Suppressor macrophage treated with lipopolysaccharide for 1 hour (primary cell): Measurements from ENCODE around the gene COBL.

Experiments used
- DNase-seq, 3 donors: peaks; one replicate each; pipeline ENCODE4 v3.0.0-alpha.2; 2020 to 2022

COBL gene

DNA sequence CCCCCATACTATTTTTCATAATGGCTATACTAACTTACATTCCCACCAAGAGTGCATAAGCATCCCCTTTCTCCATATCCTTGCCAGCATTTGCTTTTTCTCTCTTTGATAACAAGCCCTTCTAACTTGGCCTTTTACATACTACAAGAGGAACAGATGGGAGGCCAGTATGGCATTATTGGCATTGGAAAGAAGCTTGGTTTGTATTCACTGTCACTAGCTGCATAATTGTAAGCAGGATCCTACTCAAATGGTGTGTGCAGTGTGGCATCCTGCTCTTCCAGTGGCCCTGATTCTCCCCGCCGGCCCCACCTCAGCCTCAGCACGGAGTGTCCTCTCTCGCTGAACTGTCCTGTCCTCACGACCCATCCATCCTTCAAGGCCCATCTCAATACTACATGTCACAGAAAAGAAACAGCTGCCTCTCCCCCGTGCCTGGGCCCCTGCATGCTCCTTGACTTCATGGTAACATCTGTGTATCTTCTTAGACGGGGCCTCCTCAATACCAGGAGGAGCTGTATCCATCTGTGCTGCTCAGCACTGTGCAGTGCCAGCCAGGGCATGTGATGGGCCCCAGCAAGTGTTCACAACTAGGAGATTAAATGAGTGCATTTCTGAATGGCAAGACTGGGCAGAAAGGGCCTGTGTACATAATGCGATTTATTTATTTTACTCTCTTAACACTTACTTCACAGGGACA is 205.2 kb downstream of the COBL start:
- DNase-seq = no peak

DNA sequence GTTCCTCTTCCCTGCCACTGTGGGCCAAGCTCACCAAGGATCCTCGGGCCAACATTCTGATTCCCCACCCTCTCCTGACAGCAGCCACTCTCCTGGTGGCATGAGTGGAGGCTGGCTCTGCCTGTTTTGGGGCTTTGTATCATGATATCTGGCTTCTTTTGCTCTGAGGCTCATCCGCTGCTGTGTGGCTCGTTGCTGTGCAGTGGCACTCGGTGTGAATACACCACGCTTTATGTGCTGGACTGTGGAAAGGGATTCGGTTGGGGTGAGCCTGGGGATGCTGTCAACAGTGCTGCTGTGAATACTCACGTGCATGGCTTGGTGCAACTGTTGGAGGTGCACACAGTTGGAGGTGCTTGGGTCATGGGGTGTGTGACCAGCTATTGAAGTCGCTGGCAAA is 208.5 kb downstream of the COBL start:
- no peak for DNase-seq

DNA sequence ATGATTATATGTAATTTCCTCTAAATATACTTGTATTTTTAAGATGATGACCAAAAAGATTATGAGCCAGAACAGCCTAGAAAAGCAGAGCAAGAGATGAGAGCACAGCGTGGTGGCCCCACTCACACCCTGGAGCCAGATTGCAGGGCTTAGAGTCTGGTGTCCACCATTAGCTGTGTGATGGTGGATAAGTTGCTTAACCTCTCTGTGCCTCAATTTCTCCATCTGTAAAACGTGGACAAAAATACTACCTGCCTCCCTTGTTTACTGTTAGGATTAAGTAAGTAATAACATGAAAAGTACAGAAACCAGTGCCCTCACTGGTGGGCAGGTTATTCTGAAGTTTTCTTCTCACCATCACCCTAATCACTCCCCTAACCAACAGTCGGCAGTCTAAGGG is 212.3 kb downstream of the COBL start:
- DNase-seq = no peak

DNA sequence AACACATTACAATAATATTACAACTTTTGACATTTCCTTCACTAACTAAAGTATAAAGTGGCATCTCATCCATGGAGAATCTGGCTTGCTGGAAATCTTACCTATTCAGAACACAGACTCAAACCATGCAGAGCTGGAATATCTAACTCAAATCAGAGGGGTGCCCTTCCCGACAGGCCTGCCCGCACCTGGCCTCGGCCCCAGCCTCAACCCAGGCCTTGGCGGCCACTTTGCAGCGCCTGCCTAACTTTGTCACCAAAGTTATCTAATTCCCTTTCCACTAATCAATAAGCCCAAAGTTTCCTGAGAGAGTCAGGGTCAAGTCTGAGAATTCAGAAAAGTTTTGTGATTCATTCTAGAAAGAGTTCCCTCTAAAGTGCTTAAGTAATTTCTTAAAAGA is 212.9 kb downstream of the COBL start:
- no peak for DNase-seq

DNA sequence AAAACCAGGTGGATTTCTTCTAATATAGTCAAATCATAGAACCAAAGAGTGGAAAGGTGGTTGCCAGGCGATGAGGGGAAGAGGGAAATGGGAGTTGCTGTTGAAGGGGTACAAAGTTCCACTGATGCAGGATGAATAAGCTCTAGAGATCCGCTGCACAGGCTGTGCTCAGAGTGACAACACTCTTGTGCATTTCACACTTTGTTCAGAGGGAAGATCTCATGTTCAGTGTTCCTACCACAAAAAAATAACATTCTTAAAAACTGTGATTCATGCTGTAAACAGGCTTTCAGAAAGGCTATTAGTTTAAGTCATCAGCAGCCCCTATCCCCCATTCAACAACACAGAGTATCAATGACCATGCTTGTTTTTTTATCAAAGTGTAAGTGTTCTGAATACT is 213.8 kb downstream of the COBL start:
- no peak for DNase-seq

DNA sequence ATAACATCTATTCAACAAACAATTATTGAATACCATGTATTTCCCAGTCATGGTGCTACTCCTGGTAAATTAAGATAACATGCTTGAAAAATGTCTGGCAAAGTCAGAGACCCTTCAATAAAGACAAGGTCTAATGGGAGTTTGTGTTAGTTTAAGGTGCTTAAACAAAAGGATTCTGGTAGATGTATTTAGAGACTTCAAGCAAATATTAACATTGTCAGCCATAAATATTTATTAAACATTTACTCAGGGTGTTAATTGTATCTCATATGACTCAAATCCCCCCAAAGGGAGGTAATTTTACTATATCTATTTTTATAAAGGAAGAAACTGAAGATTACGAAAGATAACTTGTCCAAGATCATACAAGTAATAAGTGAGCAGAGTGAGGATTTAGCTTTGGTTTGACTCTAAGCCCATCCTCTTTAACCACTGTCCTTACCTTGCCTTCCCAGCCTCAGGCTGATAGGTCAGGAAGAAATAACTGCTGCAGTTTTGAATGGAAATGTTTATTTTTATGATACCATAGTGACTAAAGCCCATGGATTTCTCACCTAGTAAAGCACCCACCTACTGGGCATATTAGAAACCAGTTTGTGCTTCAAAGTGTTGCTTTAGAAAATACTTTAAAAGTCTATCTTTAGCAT is 215.4 kb downstream of the COBL start:
- DNase-seq = no peak

DNA sequence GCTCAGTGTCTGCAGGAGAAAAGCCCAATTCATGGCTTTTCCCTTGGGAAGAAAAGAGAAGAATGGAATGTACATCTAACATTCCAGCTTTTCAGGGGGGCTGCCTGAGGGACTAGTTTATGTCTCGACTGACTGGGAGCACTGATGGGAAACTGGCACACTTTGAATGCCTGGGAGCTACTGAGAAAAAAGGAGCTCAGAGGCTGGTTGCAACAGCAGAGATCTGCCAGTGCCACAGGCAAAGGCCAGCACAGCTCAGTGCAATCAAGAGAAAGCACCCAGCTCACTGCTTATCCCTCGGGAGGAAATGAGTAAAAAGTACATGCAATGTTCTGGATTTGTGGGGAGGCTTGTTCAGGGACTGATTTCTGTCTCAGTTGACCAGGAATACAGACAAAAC is 226.2 kb downstream of the COBL start:
- DNase-seq = no peak

DNA sequence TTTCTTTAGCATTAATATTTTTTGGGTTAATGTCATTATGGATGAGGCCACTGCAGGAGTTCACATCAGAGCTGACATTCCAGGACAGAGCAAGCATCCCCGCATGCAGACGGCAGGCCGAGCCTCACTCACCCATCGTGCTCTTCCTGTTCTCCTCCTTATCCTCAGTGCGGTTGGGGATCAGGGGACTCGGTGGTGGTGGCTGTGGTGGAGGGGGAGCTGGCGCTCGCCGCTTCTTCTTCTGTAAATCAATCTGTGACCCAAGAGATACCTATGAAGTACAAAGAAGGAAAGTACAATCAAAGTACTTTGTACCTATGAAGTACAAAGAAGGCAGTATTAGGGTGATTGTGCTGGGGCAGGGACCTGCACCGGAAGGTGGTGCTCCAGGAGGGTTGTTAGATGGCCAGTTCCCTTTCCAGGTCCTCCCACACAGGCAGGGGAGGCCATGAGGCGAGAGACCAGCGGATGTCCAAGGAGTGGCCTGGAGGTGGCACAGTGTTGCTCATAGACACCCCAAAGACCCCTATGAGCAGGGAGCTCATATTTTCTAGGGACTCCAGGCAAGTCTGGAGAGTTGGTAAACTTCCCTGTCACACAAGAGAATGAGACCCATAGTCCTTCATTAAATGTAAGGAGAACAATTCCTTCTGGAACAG is 231.4 kb downstream of the COBL start:
- no peak for DNase-seq

DNA sequence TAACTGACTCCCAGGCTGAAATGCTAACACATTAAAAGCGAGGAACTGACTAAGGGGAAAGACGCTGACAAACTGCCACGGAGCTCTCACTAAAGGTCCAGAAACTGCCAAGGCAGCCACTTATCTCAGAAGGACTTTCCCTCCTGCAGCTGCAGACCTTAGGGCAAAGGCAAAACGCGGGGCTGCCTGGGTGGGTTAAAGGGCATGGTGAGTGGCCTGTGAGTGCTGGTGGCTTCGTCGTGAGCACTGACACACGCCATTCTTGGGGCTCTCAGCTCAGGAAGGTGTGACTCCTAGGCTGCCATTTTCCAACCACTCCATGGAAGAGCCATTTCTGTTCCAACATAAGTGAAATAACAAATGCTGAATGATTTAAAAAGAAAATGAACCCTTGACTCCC is 232.5 kb downstream of the COBL start:
- DNase-seq = no peak

DNA sequence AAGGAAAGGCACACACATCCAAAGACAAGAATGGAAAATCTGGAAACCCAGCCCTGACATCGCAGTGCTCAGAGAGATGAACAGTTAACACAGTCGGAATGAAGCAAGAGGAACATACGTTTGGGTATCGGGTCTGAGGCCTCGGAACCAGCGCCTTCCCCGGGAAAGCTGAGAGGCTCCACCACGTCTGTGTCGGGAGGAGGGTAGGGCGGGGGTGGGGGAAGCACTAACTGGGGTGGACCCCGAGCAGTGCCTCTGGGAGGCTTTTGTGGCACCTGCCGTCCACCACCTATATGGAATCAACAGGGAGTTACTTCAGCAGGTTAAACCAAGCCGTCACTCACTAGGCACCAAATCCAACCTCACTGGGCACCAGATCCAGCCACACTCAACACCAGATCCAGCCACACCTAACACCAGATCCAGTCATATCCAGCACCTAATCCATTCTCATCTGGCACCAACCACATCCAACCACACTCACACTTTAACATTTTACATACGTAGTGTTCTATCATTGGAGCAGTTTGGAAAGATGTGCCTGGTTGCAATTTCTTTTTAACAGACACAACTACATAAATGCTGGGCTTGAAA is 233.6 kb downstream of the COBL start:
- no peak for DNase-seq

DNA sequence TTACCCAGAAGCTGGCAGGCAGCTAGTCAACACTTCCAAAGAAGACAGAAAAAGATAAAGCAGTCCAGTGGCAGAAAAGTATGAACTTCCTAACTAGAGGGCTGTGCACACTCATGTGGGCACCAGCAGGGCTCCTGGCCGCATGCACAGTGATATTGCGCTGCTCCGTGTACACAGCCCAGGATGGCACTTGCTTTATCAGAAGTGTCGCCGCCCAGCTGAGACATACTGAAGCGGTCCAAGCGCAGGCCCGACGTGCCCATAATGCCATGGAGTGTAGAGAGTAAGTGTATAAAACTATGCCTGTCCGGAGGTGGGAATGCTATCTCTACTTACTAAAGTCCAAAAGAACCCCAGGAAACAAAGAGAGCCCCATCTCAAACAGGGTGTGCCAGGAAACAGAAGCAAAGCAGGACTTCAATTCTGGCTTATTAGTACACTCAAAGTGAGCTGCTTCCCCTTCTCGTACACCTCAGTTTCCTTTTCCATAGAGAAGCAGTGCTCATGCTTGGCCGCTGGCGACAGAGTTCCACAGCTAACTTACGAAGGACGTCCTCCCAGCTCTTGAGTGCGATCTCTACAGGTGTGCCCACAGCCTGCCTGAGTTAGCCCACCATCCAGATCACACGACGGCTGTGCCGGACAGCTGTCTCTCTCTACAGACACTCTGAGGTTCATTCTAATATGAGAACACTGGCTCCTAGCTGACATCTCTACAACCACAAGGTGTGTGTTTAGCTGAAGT is 234.3 kb downstream of the COBL start:
- no peak for DNase-seq

DNA sequence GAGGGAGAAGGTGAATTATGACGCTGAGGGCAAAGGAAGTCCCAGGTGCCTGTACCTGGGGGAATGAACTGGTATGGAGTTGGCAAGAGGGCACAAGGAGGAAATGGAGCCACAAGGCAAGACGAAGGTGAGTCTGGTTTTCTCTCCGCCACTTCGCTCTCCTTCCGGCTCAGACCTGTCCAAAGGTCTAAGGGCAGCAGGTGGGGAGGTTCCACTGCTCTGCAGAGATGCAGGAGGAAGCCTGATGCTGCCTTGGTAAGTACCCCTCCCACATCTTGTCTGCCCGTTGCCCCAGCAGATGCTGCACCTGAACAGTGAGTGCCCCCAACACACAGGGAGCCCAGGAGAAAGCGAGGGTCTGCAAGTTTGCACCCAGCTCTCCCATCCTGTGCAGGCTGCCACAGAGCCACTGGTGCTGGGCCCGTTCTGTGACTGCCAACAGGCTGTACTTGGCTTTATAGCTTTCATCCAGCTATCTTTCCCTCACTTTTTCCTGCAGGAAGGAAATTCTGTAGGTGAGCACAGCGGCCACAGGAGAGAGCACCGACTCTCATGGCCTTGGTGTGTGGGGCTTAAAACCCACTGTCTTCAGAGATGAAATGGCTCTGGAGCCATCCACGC is 235.2 kb downstream of the COBL start:
- DNase-seq = no peak

DNA sequence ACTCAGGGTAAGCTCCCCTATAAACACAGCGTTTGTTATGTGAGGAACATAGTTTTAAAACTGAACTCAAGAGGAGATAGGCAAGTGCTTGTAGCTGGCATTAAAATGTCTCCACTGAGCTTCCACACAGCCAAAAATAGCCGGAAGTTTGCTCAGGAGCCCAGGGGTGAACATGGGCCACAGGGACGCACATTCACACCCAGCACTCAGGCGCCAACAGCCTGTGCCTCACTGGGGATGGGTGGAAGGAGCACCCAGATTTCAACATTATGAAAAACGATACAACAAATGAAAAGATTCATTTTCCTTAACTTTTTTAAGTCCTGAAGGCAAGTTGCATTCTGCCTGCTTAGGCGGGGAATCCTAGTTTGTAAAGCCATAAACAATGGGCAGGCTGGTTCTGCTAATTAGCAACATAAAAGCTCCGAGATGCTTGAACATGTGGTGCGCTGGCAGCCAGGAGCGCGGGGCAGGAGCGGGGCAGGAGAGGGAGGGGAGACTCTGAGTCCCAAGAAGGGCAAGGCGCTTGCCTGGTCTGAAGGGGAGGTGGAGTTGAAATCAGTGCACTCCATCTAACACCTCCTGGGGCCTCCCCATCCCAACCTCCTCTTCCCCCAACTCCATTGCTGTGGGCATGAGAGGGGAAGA is 235.9 kb downstream of the COBL start:
- DNase-seq = no peak

DNA sequence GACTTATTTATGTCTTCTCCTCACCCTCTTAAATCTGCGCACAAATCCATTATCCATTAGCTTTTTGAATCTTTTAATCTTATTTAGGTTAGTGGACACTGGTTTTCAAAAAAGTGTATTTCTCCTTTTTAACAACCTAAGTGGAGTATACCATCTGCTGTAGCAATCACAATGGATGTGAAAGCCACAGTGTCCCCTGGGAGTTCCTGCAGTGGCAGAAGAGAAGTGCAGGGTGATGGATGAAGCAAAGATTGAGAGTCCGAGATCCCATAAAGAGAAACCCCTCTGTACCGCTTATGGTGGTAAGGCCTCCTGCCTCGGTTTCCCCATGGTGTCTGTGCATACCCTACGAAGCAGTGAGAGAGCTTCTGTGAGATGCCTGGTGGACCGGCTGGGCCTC is 236.4 kb downstream of the COBL start:
- no peak for DNase-seq

DNA sequence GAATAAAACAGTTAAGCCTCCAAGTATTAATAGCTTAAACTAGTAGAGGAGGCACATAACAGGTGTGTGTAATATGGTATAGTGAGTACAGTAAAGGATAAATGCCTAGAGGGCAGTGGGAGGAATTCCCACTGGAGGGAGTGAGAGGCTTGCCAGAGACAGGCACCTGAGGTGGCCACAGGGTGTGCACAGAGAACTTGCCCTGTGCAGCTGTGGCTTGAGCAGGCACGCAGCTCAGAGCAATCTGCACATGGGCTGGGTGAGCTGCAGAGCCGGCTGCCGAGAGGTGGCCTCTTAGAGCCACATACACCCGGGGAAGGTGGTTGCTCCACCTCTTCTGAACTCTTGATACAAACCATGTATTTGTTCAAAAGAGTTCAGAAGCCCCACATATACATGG is 237.1 kb downstream of the COBL start:
- no peak for DNase-seq

DNA sequence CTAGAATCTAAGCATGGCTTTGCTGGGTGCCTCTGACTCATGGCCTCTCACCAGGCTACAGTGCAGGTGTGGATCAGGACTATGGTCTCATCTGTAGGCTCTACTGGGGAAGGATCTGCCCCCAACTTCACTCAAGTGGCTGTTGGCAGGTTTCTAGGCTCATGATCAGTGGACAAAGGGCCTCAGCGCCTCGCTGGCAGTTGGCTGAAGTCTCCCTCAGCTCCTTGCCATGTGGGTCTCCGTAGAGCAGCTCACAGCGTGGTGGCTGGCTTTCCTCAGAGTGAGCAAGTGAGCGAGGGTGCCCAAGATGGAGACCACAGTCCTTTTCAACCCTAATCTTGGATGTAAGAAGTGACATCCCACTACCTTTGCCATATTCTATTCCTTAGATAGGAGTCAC is 238.0 kb downstream of the COBL start:
- DNase-seq = peak in 1 of 3 donors; percentile 13

DNA sequence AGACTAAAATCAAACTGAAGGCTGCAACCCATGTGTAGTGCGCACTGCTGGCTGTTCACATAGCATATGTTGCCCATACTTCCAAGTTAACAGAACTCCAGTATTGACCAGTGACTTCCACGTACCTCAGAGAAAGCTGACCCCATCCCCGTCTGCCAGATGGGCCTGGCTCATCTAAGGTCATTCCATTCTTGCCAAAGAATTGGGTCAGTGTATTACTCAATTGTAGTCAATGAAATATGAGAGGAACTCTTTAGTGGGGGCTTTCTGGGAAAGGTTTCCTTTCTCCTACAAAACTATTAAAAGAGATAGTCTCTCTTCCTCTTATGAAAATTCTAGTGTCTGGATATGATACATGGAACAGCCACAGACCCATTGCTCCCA is 238.6 kb downstream of the COBL start:
- peak; percentile 74 to 88 (median 77) for DNase-seq

DNA sequence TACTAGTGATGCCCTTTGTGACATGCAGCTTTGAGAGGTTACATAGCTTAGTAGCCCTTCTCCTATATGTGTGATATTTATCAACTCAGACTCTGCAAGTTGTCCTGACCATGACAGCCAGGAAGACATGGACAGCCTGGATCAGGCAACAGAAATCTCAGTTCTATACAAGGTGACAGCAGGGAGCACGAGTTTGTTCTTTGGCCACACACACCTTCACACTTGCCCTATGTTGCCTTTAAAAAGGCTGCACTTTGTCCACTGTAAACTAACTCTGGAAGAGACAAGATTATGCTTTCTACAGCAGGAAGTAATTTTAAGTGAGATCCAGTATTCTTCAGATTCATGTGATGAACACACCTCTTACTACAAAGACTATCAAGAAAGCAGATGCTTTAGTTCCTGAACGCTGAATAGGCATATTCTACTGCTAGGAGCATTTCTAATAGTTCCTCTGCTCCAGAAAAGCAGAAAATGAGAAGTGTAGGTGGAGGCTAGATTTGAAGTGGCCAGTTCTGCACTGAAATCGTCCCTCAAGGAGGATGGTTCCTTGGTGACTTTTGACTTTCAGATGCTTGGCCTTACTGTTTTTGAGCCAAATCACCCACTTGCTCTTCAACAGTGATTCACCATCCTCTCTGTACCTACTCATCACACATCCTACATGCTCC is 239.2 kb downstream of the COBL start:
- peak in 2 of 3 donors; percentile 35 to 55 for DNase-seq

DNA sequence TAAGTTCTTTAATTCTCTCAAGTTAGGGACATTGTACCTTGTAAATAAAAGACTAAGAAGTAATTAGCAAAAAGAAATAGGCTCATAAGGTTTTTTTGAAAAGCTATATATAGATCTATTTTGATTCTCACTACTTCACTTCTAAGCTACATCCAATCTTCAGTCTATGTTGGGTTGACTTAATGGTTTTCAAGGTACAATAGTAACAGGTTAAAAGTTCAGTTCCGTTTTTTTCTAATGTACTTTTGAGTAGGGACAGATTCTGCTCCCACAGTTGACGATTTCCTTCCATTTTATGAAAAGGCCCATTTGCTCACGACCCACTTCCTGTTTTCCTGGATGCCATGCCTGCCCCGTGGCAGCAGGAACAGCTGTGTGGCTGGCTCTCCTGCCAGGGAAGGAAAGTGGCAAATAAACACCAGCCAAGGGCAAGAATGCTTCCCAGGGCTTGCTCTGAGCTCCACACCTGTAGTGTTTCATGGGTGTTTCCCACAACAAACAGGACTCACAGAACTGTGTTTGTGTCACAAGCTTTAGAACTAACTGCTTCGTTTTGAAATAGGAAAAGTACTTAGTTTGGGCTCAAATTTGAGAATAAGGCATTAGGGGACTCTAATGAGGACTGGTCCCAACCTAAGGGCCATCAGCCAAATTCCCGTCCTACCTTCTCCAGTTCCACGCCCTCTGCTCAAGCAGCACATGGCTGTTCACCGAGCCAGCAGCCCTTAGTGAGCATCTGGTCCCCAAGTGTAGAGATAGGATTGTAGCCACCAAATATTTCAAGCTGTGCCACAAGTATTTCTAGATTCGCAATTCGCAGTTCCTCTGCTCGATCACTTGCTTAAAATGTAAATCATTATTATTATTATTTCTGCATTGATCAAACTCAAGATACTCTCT is 240.7 kb downstream of the COBL start:
- DNase-seq = peak; percentile 14 to 30 (median 26)

DNA sequence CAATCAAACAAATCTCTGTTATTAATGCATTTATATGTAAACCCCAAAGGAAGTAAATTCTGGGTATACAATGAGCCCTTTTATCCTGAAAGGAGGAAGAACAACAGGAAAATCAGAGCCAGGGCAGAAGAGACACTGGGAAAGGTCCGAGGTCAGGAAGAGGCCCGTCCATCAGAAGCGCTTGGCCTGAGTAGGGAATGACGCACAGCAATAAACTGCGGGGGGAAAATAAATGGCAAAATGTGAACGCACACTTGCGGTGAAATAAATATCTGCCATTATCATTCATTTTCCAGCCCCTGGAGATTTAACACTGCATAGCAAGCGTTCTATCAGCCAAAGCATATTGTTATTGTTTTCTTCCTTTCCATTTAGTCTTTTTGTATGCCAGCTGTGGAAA is 243.4 kb downstream of the COBL start:
- DNase-seq = no peak

DNA sequence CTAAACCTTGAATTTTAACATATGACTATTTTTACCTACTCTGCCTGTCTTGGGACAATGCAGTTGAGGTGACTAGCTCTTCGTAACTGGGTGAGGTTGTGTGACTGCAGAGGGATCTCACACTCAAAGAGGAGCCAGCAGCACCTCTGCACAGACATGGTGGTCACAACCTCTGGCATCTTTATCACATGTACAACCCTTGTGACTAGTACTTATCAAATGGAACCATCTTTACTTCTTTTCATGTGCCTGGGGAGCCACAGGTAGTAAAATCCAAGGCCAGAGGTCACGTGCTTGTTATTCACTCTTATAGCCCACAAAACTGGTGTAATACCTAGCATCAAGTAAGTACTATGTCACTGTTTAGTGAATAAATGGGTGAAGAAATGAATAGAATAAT is 244.3 kb downstream of the COBL start:
- DNase-seq = no peak
